K562 (cell line): ENCODE results near the gene FANCI. TPM values are rescaled to one million over a fixed set of nuclear protein-coding genes. Genes with fewer than 3 reads are reported as not detected.
A peak's percentile ranks its signal among the peaks of the same experiment; 100 is the strongest.

Experiments
- ATAC-seq: fragments of 200-7000 bp; cut with Tn5 transposase; 3 replicates; pipeline ENCODE4 v1.9.1; 2020; ENCODE audit warnings: moderate library complexity
- BruUV-seq: library from RNA; stranded (reverse); fragments of 400-500 nt; replicated peaks from 2 replicates; lab custom pipeline; 2021; lab: Mats Ljungman, UMichigan
- CTCF ChIA-PET: fragments of 300-600 bp; formaldehyde crosslinking; extraction: SDS; loops from one replicate; lab custom pipeline; 2021; ENCODE audit warnings: low intra/inter-chr PET ratio; lab: Yijun Ruan, JAX
- POLR2A ChIA-PET: fragments of 300-600, 350-650 bp; sonication (Branson Sonifier 250); formaldehyde crosslinking; extraction: SDS; loops from one replicate; lab custom pipeline; 2021; ENCODE audit warnings: antibody characterized with exemption, inconsistent platforms; lab: Yijun Ruan, JAX
- DNase-seq, 4 experiments: peaks; one replicate each; pipeline versions ENCODE4 v3.0.0 to v3.0.0-alpha.2; 2011 to 2018; ENCODE audit warnings: low spot score in 3 of 4, mixed read lengths in 3 of 4; ENCODE audit errors: extremely low read depth in 1 of 4
- FAIRE-seq: peaks from 2 replicates; lab custom pipeline; 2011; peaks lifted over from hg19 to GRCh38; lab: Jason Lieb, UNC
- H2AFZ ChIP-seq: 2 replicates; pipeline ENCODE4 v1.6.0; 2011; ENCODE audit warnings: low read depth, low read length, control low read depth, inconsistent platforms
- H3K27ac ChIP-seq: fragments of 200-600 bp; 3 replicates; pipeline ENCODE4 v1.8.0; 2011; ENCODE audit warnings: low read depth, mild to moderate bottlenecking, control low read depth, inconsistent platforms, low read length, moderate library complexity, mixed read lengths; ENCODE audit errors: extremely low read depth
- H3K27me3 ChIP-seq, 2 experiments: fragments of 300-600 bp in 1 of 2; 2 replicates in 1 of 2; 3 replicates in 1 of 2; pipeline versions ENCODE4 v1.6.0 to v1.8.0; 2011; ENCODE audit warnings: inconsistent platforms in 2 of 2, low read length in 2 of 2, mild to moderate bottlenecking in 1 of 2, mixed read lengths in 1 of 2, moderate library complexity in 1 of 2; ENCODE audit not compliant: control insufficient read depth in 2 of 2, insufficient read depth in 2 of 2
- H3K36me3 ChIP-seq: fragments of 300-600 bp; 3 replicates; pipeline ENCODE4 v1.8.0; 2011; ENCODE audit warnings: mild to moderate bottlenecking, low read length, inconsistent platforms; ENCODE audit not compliant: control insufficient read depth, insufficient read depth
- H3K4me1 ChIP-seq, 2 experiments: fragments of 200-600 bp in 1 of 2; replicated peaks in 1 of 2; 2 replicates in 1 of 2; 3 replicates in 1 of 2; pipeline versions ENCODE4 v1.5.1 to v1.8.0; 2011; ENCODE audit warnings: inconsistent platforms in 2 of 2, low read length in 2 of 2, mild to moderate bottlenecking in 1 of 2, mixed read lengths in 1 of 2, moderate library complexity in 1 of 2; ENCODE audit not compliant: control insufficient read depth in 2 of 2, insufficient read depth in 2 of 2
- H3K4me2 ChIP-seq: 2 replicates; pipeline ENCODE4 v1.6.1; 2011; ENCODE audit warnings: low read length, control low read depth, inconsistent platforms, mixed read lengths; ENCODE audit not compliant: insufficient read depth
- H3K4me3 ChIP-seq: fragments of 200-600 bp; sonication (generic), shearing (Covaris generic); 2 replicates; pipeline ENCODE4 v1.5.1; 2016; ENCODE audit warnings: control low read depth, inconsistent platforms
- H3K79me2 ChIP-seq: fragments of 200-600 bp; 3 replicates; pipeline ENCODE4 v1.8.0; 2011; ENCODE audit warnings: low read length, inconsistent platforms; ENCODE audit not compliant: control insufficient read depth, insufficient read depth
- H3K9ac ChIP-seq, 2 experiments: 2 replicates each; pipeline versions ENCODE4 v1.6.0 to v1.6.1; 2011; ENCODE audit warnings: low read depth in 2 of 2, low read length in 2 of 2, control low read depth in 1 of 2, inconsistent platforms in 1 of 2, mild to moderate bottlenecking in 1 of 2, mixed read lengths in 1 of 2; ENCODE audit not compliant: insufficient read depth in 1 of 2
- H3K9me1 ChIP-seq: one replicate; pipeline ENCODE4 v1.6.0; 2011; ENCODE audit warnings: inconsistent platforms, mild to moderate bottlenecking, low read length, moderate library complexity; ENCODE audit not compliant: control insufficient read depth, insufficient read depth
- H3K9me3 ChIP-seq: replicated peaks from 2 replicates; pipeline ENCODE4 v1.5.1; 2011; ENCODE audit warnings: low read depth, low read length, inconsistent platforms; ENCODE audit not compliant: control insufficient read depth, insufficient read depth
- H4K20me1 ChIP-seq: replicated peaks from 2 replicates; pipeline ENCODE4 v1.6.1; 2011; ENCODE audit warnings: low read length, inconsistent platforms, mixed read lengths; ENCODE audit not compliant: control insufficient read depth, insufficient read depth
- BCOR ChIP-seq: fragments of 450-650 bp; IDR thresholded peaks from 2 replicates; pipeline ENCODE4 v1.6.1; 2016
- CREM ChIP-seq: IDR thresholded peaks from 2 replicates; pipeline ENCODE4 v1.6.1; 2014; ENCODE audit warnings: antibody characterized with exemption, low read depth
- FOS ChIP-seq: IDR thresholded peaks from 3 replicates; pipeline ENCODE4 v1.6.1; 2011; ENCODE audit not compliant: insufficient read length; ENCODE audit errors: extremely low read depth
- HNRNPL ChIP-seq: fragments of 200-400 bp; formaldehyde crosslinking; IDR thresholded peaks from 2 replicates; pipeline ENCODE4 v1.6.1; 2017; ENCODE audit warnings: low read depth, mild to moderate bottlenecking, low read length
- KLF13 ChIP-seq: fragments of 450-650 bp; IDR thresholded peaks from 2 replicates; pipeline ENCODE4 v1.6.1; 2016; ENCODE audit warnings: missing genetic modification characterization, low read depth, mild to moderate bottlenecking, missing compliant biosample characterization, moderate library complexity, borderline replicate concordance
- KLF16 ChIP-seq: IDR thresholded peaks from 2 replicates; pipeline ENCODE4 v1.6.1; 2016; ENCODE audit warnings: antibody characterized with exemption
- MTA1 ChIP-seq: fragments of 450-650 bp; IDR thresholded peaks from 2 replicates; pipeline ENCODE4 v1.6.1; 2017; ENCODE audit warnings: borderline replicate concordance
- NCOA6 ChIP-seq: fragments of 450-650 bp; IDR thresholded peaks from 2 replicates; pipeline ENCODE4 v1.6.1; 2017; ENCODE audit warnings: mild to moderate bottlenecking
- NR2C2 ChIP-seq, 2 experiments: fragments of 200-800 bp in 1 of 2; sonication (Bioruptor generic) in 1 of 2; sonication (generic) in 1 of 2; formaldehyde crosslinking in 1 of 2; IDR thresholded peaks; 2 replicates each; pipeline versions ENCODE4 v1.6.1 to v1.8.0; 2016 to 2022; ENCODE audit warnings: mild to moderate bottlenecking in 1 of 2, missing compliant biosample characterization in 1 of 2, missing genetic modification characterization in 1 of 2, missing genetic modification reagents in 1 of 2
- NR2F6 ChIP-seq: fragments of 450-650 bp; formaldehyde crosslinking; IDR thresholded peaks from 2 replicates; pipeline ENCODE4 v1.4.0; 2020; ENCODE audit warnings: mild to moderate bottlenecking
- POLR2B ChIP-seq: fragments of 450-650 bp; IDR thresholded peaks from 2 replicates; pipeline ENCODE4 v1.6.1; 2018; ENCODE audit warnings: low read depth; ENCODE audit not compliant: partially characterized antibody
- POLR3A ChIP-seq: IDR thresholded peaks from 2 replicates; pipeline ENCODE4 v1.6.1; 2011; ENCODE audit warnings: borderline replicate concordance, mild to moderate bottlenecking, moderate library complexity; ENCODE audit not compliant: insufficient read length, insufficient read depth; ENCODE audit errors: extremely low read depth
- POLR3G ChIP-seq: IDR thresholded peaks from 2 replicates; pipeline ENCODE4 v1.6.1; 2011; ENCODE audit not compliant: insufficient read length, insufficient replicate concordance; ENCODE audit errors: extremely low read depth
- PPARD ChIP-seq: fragments of 250-450 bp; sonication (Bioruptor Pico); IDR thresholded peaks from 2 replicates; pipeline ENCODE4 v1.8.0; 2022; ENCODE audit warnings: inconsistent platforms, mild to moderate bottlenecking, moderate library complexity
- RBM25 ChIP-seq: fragments of 200-400 bp; formaldehyde crosslinking; IDR thresholded peaks from 2 replicates; pipeline ENCODE4 v1.6.1; 2018; ENCODE audit warnings: low read length, low read depth, moderate library complexity; ENCODE audit not compliant: severe bottlenecking
- SRSF7 ChIP-seq: fragments of 200-400 bp; formaldehyde crosslinking; optimal IDR thresholded peaks from 2 replicates; pipeline ENCODE3; 2017; ENCODE audit warnings: mild to moderate bottlenecking, low read depth, low read length
- TAF15 ChIP-seq: fragments of 200-400 bp; formaldehyde crosslinking; IDR thresholded peaks from 2 replicates; pipeline ENCODE4 v1.6.1; 2017; ENCODE audit warnings: mild to moderate bottlenecking, low read depth, low read length, moderate library complexity
- TOE1 ChIP-seq, 2 experiments: fragments of 450-650 bp in 1 of 2; sonication (generic) in 1 of 2; formaldehyde crosslinking in 1 of 2; IDR thresholded peaks; 2 replicates each; pipeline versions ENCODE4 v1.7.1 to v1.8.0; 2016 to 2022; ENCODE audit warnings: borderline replicate concordance in 2 of 2, mild to moderate bottlenecking in 2 of 2, antibody characterized with exemption in 1 of 2, inconsistent platforms in 1 of 2, low read depth in 1 of 2, missing genetic modification reagents in 1 of 2, moderate library complexity in 1 of 2
- ZNF212 ChIP-seq: fragments of 450-650 bp; formaldehyde crosslinking; IDR thresholded peaks from 2 replicates; pipeline ENCODE4 v1.4.0; 2020; ENCODE audit warnings: mild to moderate bottlenecking
- WGBS: fragments of 100-300 bp; shearing (Covaris generic); methylation state at CpG from one replicate; pipeline ENCODE4 v1.1.6; 2016; ENCODE audit warnings: low coverage, mixed read lengths; ENCODE audit not compliant: insufficient coverage; ENCODE audit errors: missing lambda C conversion rate; 5-methylcytosine and 5-hydroxymethylcytosine counted together
- in situ Hi-C: fragments of 300-500 bp; cut with MboI; formaldehyde crosslinking; loops from 4 replicates; pipeline ENCODE4 v1.15.0; 2018; ENCODE audit warnings: inconsistent platforms, mixed read lengths
- intact Hi-C: fragments of 100-400 bp; cut with micrococcal nuclease; formaldehyde crosslinking; loops from 2 replicates; pipeline ENCODE4 v1.14.2; 2022
- polyA plus RNA-seq, 8 experiments: library from polyadenylated mRNA; depleted of rRNA in 4 of 8; stranded (reverse) in 5 of 8; unstranded in 3 of 8; fragments of >200 nt; fragmentation: Nextera tagmentation in 2 of 8; fragmentation: Illumina TruSeq in 1 of 8; extraction: Ambion mirVana in 2 of 8; extraction: Trizol in 1 of 8; gene quantifications; 2 replicates each; pipeline versions ENCODE4 v1.2.1 to v1.2.3, GENCODE V29; 2011 to 2014; ENCODE audit warnings: inconsistent platforms in 1 of 8, missing spikeins in 1 of 8
- total RNA-seq, 7 experiments: library from RNA; depleted of rRNA in 6 of 7; stranded (reverse); fragments of >200 nt in 6 of 7; fragmentation: Illumina TruSeq in 2 of 7; extraction: Trizol in 2 of 7; gene quantifications; 2 replicates each; pipeline versions ENCODE4 v1.2.1 to v1.2.3, GENCODE V29; 2011 to 2021; ENCODE audit warnings: low replicate concordance in 1 of 7
- TF ChIP-seq, protein P1 (sequence below): sonication (generic); formaldehyde crosslinking; IDR thresholded peaks from 2 replicates; pipeline ENCODE4 v1.4.0; 2020; ENCODE audit warnings: mild to moderate bottlenecking, missing genetic modification reagents

The FANCI gene
- total and polyA plus RNA-seq, 9 of the 15 experiments (the other 6 are each of a cell fraction or from before 2014, with no cell fraction given): 72.1 to 165 (median 131) TPM

DNA sequence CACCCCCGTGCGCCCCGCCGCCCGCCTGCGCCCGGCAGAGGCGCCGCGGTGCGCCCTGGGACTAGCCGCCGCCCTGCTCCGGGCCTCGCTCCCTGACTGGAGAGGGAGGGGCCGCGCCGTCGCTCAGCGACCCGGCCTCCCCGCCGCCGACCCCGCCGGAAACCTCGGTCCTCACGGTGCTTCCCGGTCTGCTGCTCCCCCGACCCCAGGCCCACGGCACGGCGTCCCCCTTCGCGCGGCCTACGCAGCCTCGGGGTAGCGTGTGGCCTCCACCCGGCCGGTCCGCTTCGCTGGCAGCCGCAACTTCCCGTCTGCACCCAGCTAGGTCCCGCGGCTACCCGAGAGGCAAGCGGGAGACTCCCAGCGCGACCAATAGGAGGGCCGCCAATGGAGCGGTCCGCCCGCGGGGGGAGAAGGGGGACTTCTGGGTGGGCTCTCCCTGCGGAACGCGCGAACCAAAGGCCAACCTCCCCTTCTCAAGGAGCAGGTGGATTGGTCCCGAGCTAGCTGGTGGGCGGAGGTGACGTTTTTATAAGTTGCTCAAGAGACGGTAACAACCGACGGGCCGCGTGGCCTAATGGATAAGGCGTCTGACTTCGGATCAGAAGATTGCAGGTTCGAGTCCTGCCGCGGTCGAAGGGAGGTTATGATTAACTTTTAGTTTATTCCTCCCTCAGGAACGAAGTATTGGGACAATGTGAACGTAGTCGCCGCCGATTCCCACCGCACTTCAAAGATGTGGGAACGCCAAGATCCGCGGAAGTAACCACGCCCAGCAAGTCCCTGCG is 90.9 kb downstream of the FANCI start, which contains the start of gene POLG:
Gene POLG (minus strand): TSS at position 315 of the 788 bp plus-strand sequence. CDS start 1,070 bp downstream, outside the sequence.
- Histone ChIP-seq H3K79me2 (peaks cover 40% of the 10 kb centered on the region), H4K20me1 (peaks cover 6% of the 10 kb centered on the region; the same call in 1 of the 2 replicates), H3K27ac (peak within 1 kb of the TSS; percentile 85), H3K9me3 (no peaks in the 10 kb centered on the region), H3K27me3 (peaks cover 0 to 3% of the 10 kb centered on the region in 2 experiments; a peak in 1 of 5 replicates), H3K4me2 (peak within 1 kb of the TSS; percentile 92), H3K36me3 (peaks cover 39% of the 10 kb centered on the region), H3K4me1 (peaks cover 13 to 30% of the 10 kb centered on the region in 2 experiments; a peak in 4 of 5 replicates), H3K9ac (peak within 1 kb of the TSS; percentile 91 to 94), H2AFZ (peak within 1 kb of the TSS; percentile 91), H3K4me3 (peak within 1 kb of the TSS; percentile 88), H3K9me1 (no peaks in the 10 kb centered on the region)
- intact Hi-C loops (loop anchor here (2.0 kb wide), 1 partner anchor 20 kb away; no protein-coding TSS in a partner anchor), in situ Hi-C loops (no loop called here)
- FAIRE-seq (peak; percentile 99), DNase-seq (peak; percentile 96 to 98 (median 97)), ATAC-seq (peak; percentile 96)
- under 1% methylated on average over 66 of the region's 85 CpGs for WGBS
- BruUV-seq: no TSS peak
- ChIA-PET CTCF (interaction anchor here (0.5 to 0.7 kb wide), 2 partner anchors 27 to 399 kb away, joined by 3 to 4 read pairs; no protein-coding TSS in a partner anchor), POLR2A (interaction anchor here (0.6 to 4.1 kb wide), 13 partner anchors 9 to 303 kb away, joined by 3 to 25 read pairs (median 4); no protein-coding TSS in a partner anchor)
- TF ChIP-seq SRSF7 (no peak), POLR3G (peak; percentile 42), TAF15 (no peak), KLF16 (peak; percentile 16; the same call in 1 of the 2 replicates), NR2C2 (CRISPR knock-in tag; IDR thresholded peaks at IDR 0.05) (0 out of 2 replicates have a peak, but pooled peaks have one; percentile 66), NR2C2 (tag; IDR thresholded peaks at IDR 0.05) (peak; percentile 60; the same call in 1 of the 2 replicates), KLF13 (tag) (no peak; the same call in 1 of the 2 replicates), ZNF212 (no peak), MTA1 (peak; percentile 49; the same call in 1 of the 2 replicates), HNRNPL (no peak), BCOR (peak; percentile 75), POLR2B (peak; percentile 97), PPARD (no peak), CREM (peak; percentile 82), POLR3A (peak; percentile 90), NCOA6 (peak; percentile 71; the same call in 1 of the 2 replicates), NR2F6 (CRISPR knock-in tag) (no peak), FOS (no peak), TOE1 (IDR thresholded peaks at IDR 0.05; ENCODE audit: borderline replicate concordance) (peak; percentile 98), TOE1 (CRISPR knock-in tag; IDR thresholded peaks at IDR 0.05; ENCODE audit: borderline replicate concordance, low read depth) (peak; percentile 86), RBM25 (peak; percentile 64)
- TF ChIP-seq, protein P1, sequence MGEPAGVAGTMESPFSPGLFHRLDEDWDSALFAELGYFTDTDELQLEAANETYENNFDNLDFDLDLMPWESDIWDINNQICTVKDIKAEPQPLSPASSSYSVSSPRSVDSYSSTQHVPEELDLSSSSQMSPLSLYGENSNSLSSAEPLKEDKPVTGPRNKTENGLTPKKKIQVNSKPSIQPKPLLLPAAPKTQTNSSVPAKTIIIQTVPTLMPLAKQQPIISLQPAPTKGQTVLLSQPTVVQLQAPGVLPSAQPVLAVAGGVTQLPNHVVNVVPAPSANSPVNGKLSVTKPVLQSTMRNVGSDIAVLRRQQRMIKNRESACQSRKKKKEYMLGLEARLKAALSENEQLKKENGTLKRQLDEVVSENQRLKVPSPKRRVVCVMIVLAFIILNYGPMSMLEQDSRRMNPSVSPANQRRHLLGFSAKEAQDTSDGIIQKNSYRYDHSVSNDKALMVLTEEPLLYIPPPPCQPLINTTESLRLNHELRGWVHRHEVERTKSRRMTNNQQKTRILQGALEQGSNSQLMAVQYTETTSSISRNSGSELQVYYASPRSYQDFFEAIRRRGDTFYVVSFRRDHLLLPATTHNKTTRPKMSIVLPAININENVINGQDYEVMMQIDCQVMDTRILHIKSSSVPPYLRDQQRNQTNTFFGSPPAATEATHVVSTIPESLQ: peak; percentile 91
